ENCODE data around the gene IL34.
A peak's percentile ranks its signal among the peaks of the same experiment; 100 is the strongest.
"Not testable (repeated sequence)": the region's sequence is repeated elsewhere in the genome, so short reads cannot be mapped to it uniquely, and the experiment has no call there.

The IL34 gene

GRCh38 chr16:70659546-70659945 lies 13.2 kb downstream of the IL34 start:
- peaks cover 10% of the 10 kb centered on the region for H3K27me3 Mint-ChIP-seq
- H3K36me3 Mint-ChIP-seq: peaks cover 1% of the 10 kb centered on the region
- CTCF ChIA-PET: interaction anchor here (1.8 kb wide), 1 partner anchor 112 kb away, joined by 8 read pairs; no protein-coding TSS in a partner anchor
- no peaks in the 10 kb centered on the region for H3K9me3 Mint-ChIP-seq
- peaks cover 4% of the 10 kb centered on the region for H3K4me1 Mint-ChIP-seq
- H3K27ac Mint-ChIP-seq: no peak overlapping the region
- no peak for DNase-seq
- no peak overlapping the region for H3K4me3 Mint-ChIP-seq

- no peak overlapping the region for H3K27ac Mint-ChIP-seq
- H3K27me3 Mint-ChIP-seq: peaks cover 10% of the 10 kb centered on the region
- CTCF ChIA-PET: interaction anchor here (1.8 kb wide), 1 partner anchor 111 kb away, joined by 8 read pairs; no protein-coding TSS in a partner anchor
Measured at GRCh38 chr16:70659953-70660671, 13.8 kb downstream of the IL34 start.

DNA sequence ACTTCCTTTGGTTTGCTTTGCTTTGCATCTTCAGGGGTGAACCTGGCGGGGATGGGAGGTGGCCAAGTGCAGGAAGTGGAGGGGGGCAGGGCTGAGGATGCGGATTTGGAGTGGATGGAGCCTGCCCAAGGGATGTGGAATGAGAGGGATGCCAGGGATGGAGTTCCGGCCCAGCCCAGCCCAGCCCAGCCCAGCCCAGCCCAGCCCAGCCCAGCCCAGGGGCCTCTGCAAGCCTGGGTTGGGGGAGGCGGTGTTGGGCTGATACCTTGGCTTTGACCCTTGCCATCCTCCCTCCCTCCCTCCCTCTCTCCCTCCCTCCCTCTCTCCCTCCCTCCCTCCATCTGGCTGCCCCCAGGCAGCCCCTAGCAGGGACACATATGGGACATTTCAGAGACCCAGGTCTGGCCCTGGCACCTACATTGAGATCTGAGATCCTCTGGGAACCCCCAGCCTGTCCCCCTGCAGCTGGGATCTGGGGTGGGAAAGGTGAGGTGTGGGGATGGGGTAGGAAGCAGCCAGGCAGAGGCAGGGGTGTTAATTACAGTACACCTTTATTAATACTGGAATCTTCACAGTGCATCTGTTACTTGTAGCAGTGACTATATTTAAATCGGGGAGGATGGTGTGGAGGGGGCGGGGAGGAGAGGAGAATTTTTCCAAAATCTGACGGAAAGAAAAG lies 14.5 kb downstream of the IL34 start:
- Mint-ChIP-seq H3K36me3 (peaks cover 3% of the 10 kb centered on the region), H3K9me3 (no peaks in the 10 kb centered on the region), H3K4me3 (no peak overlapping the region), H3K4me1 (peaks cover 4% of the 10 kb centered on the region), H3K27me3 (peaks cover 10% of the 10 kb centered on the region), H3K27ac (no peak overlapping the region)
- CTCF ChIA-PET: interaction anchor here (1.8 kb wide), 1 partner anchor 110 kb away, joined by 8 read pairs; no protein-coding TSS in a partner anchor
- DNase-seq: peak; percentile 42

More at GRCh38 chr16:70659953-70660671, 13.8 kb downstream of the IL34 start:
- H3K4me1 Mint-ChIP-seq: peaks cover 4% of the 10 kb centered on the region
- H3K36me3 Mint-ChIP-seq: peaks cover 1% of the 10 kb centered on the region
- DNase-seq: no peak
- H3K9me3 Mint-ChIP-seq: no peaks in the 10 kb centered on the region
- H3K4me3 Mint-ChIP-seq: no peak overlapping the region

- CTCF ChIA-PET: no interaction called here
- Mint-ChIP-seq H3K4me3 (no peak overlapping the region), H3K4me1 (peaks cover 4% of the 10 kb centered on the region), H3K27ac (no peak overlapping the region), H3K9me3 (no peaks in the 10 kb centered on the region), H3K27me3 (peaks cover 5% of the 10 kb centered on the region), H3K36me3 (peaks cover 10% of the 10 kb centered on the region)
- DNase-seq: no peak
Measured at GRCh38 chr16:70661534-70661917, 15.2 kb downstream of the IL34 start.

- H3K27ac Mint-ChIP-seq: no peak overlapping the region
- CTCF ChIA-PET: no interaction called here
- H3K36me3 Mint-ChIP-seq: peaks cover 12% of the 10 kb centered on the region
- peaks cover under 1% of the 10 kb centered on the region for H3K27me3 Mint-ChIP-seq
- no peak overlapping the region for H3K4me3 Mint-ChIP-seq
- H3K4me1 Mint-ChIP-seq: peaks cover 4% of the 10 kb centered on the region
- no peaks in the 10 kb centered on the region for H3K9me3 Mint-ChIP-seq
- DNase-seq: no peak
Measured at GRCh38 chr16:70661918-70662641, 15.7 kb downstream of the IL34 start.

DNA sequence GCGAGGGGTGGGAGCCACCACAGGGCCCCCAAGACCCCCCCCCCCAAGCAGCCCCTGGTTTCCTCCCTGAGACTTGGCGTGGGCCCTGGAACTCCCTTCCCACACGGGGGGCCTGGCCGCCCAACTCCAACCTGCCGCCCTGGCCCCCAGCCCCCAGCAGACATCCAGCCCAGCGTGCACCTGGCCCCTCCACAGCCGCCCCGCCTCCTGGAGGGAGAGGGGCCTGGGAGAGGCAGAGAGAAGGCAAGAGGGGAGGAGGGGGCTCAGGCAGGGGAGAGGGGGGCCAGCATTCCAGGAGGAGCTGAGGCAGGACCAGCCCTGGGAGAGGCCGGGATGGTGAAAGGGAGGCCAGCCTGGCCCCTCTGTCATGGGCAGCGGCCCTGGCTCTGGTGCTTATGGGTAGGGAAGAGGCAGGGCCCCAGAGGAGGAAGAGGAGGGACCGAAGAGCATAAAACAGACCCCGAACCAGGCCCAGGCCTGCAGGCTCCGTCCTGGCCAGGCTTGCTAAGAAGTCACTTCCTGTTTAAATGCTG lies 16.7 kb downstream of the IL34 start:
- Mint-ChIP-seq H3K27ac (no peak overlapping the region), H3K4me1 (peaks cover 4% of the 10 kb centered on the region), H3K27me3 (no peaks in the 10 kb centered on the region), H3K36me3 (peaks cover 16% of the 10 kb centered on the region), H3K4me3 (no peak overlapping the region), H3K9me3 (no peaks in the 10 kb centered on the region)
- no peak for DNase-seq
- CTCF ChIA-PET: interaction anchor here (0.5 to 1.2 kb wide), 2 partner anchors 9 to 24 kb away, joined by 3 read pairs; no protein-coding TSS in a partner anchor

GRCh38 chr16:70663524-70664324 lies 17.4 kb downstream of the IL34 start:
- Mint-ChIP-seq H3K4me3 (no peak overlapping the region), H3K27me3 (no peaks in the 10 kb centered on the region), H3K36me3 (peaks cover 18% of the 10 kb centered on the region), H3K4me1 (peaks cover 4% of the 10 kb centered on the region), H3K27ac (no peak overlapping the region), H3K9me3 (no peaks in the 10 kb centered on the region)
- CTCF ChIA-PET: interaction anchor here (1.2 kb wide), 1 partner anchor 10 kb away, joined by 3 read pairs; no protein-coding TSS in a partner anchor
- no peak for DNase-seq

- DNase-seq: no peak
- CTCF ChIA-PET: no interaction called here
- Mint-ChIP-seq H3K9me3 (peaks cover 2% of the 10 kb centered on the region), H3K27ac (no peak overlapping the region), H3K4me1 (peaks cover 4% of the 10 kb centered on the region), H3K27me3 (no peaks in the 10 kb centered on the region), H3K36me3 (peaks cover 23% of the 10 kb centered on the region), H3K4me3 (no peak overlapping the region)
Measured at GRCh38 chr16:70664325-70665112, 18.2 kb downstream of the IL34 start.

GRCh38 chr16:70665113-70665694 lies 18.8 kb downstream of the IL34 start:
- H3K9me3 Mint-ChIP-seq: peaks cover 2% of the 10 kb centered on the region
- peaks cover 4% of the 10 kb centered on the region for H3K4me1 Mint-ChIP-seq
- H3K4me3 Mint-ChIP-seq: no peak overlapping the region
- no peaks in the 10 kb centered on the region for H3K27me3 Mint-ChIP-seq
- DNase-seq: no peak
- H3K36me3 Mint-ChIP-seq: peaks cover 24% of the 10 kb centered on the region
- no peak overlapping the region for H3K27ac Mint-ChIP-seq
- CTCF ChIA-PET: no interaction called here

DNA sequence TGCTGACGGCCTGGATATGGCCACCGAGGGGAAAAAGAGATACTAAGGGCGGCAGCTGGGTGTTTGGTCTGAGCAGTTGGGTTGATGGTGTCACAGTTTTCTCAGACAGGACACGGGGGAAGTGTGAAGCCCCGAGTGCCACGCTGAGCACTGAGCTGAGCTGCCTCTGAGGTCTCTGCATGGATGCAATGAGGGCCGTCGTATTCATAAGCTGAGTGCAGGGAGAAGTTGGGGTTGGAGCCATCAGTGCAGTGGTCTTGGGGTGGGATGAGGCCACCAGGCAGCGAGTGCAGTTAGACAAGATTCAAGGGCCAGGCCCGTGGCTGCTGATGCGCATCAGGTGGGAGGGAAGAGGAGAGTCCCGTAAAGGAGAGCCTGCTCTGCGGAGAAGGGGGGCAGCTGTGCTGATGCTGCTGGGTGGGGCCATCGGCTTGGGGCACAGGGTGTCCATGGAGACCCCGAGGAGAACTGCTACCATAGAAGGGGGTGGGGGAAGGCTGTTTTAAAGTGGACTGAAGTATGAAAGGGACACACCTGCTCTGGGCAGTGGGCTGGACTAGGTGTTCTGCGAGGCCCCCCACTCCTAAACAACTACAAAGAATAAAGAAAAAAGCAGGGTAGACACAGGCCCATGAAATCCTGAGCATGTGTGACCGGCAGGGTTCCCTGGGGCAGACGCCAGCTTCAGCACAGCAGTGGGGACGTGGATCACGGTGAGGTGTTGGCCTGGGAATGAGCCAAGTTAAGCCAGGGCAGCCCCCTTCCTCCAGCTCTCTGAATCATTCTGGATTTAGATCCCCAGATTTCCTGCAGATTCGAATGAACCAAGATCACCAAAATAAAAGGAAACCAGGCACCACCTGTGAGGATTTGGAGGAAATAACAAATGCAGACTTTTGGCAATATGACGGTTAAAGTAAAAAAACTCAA lies 19.7 kb downstream of the IL34 start:
- DNase-seq: no peak
- Mint-ChIP-seq H3K4me3 (no peak overlapping the region), H3K27me3 (no peaks in the 10 kb centered on the region), H3K36me3 (peaks cover 28% of the 10 kb centered on the region), H3K4me1 (no peaks in the 10 kb centered on the region), H3K9me3 (peaks cover 2% of the 10 kb centered on the region), H3K27ac (no peak overlapping the region)
- CTCF ChIA-PET: interaction anchor here (1.6 to 2.4 kb wide), 4 partner anchors 12 to 109 kb away, joined by 3 to 11 read pairs (median 6); no protein-coding TSS in a partner anchor

- Mint-ChIP-seq H3K27ac (no peak overlapping the region), H3K27me3 (peaks cover 4% of the 10 kb centered on the region), H3K9me3 (peaks cover 2% of the 10 kb centered on the region), H3K36me3 (peaks cover 36% of the 10 kb centered on the region), H3K4me3 (no peak overlapping the region), H3K4me1 (no peaks in the 10 kb centered on the region)
- CTCF ChIA-PET: interaction anchor here (1.0 kb wide), 1 partner anchor 101 kb away, joined by 3 read pairs; no protein-coding TSS in a partner anchor
- DNase-seq: no peak
Measured at GRCh38 chr16:70670175-70670574, 23.8 kb downstream of the IL34 start.

- not testable (repeated sequence) for DNase-seq, H3K27ac Mint-ChIP-seq, H3K9me3 Mint-ChIP-seq, H3K4me1 Mint-ChIP-seq, H3K4me3 Mint-ChIP-seq, H3K27me3 Mint-ChIP-seq
- CTCF ChIA-PET: interaction anchor here (1.0 kb wide), 1 partner anchor 100 kb away, joined by 3 read pairs; no protein-coding TSS in a partner anchor
- peaks cover 33% of the 10 kb centered on the region for H3K36me3 Mint-ChIP-seq
Measured at GRCh38 chr16:70670938-70671337, 24.6 kb downstream of the IL34 start.
